Mucosa of gallbladder (tissue), 1 donor: ENCODE data around the gene HES2. TPM values are rescaled to one million over a fixed set of nuclear protein-coding genes. Genes with fewer than 3 reads are reported as not detected.
"Not testable (repeated sequence)": the region's sequence is repeated elsewhere in the genome, so short reads cannot be mapped to it uniquely, and the experiment has no call there.

Experiments used
- DNase-seq: peaks from one replicate; pipeline ENCODE4 v3.0.0-alpha.2; 2020; ENCODE audit warnings: low spot score
- total RNA-seq: library from RNA; stranded (reverse); gene quantifications from one replicate; pipeline ENCODE4 v1.2.1, GENCODE V29; 2021
- donor health status: DM: no; HTN: no; CAD: no.

HES2 gene
- total RNA-seq, 1 donor from 2014 or later, result 0.09 TPM

DNA sequence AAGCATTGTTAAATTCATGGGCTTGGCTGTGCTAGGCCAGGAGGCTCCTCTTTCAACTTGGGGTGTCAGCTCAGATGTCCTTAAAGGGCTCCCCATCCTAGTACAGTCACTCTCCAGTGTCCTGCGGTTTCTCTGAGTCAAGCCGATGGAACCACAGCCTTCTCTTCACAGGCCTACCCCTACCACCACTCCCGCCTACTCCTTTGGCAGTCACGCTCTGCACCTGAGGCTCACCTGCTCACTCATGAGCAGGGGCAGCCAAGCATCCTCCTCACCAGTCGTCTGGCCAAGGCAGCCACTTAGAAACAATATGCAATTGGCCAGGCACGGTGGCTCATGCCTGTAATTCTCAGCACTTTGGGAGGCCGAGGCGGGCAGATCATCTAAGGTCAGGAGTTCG, 29.7 kb downstream of the HES2 start:
- DNase-seq, result no peak

- DNase-seq, result no peak
Measured at GRCh38 chr1:6386371-6386949, 33.3 kb downstream of the HES2 start.

GRCh38 chr1:6385488-6386191, 34.1 kb downstream of the HES2 start:
- peak; percentile 41 for DNase-seq

DNA sequence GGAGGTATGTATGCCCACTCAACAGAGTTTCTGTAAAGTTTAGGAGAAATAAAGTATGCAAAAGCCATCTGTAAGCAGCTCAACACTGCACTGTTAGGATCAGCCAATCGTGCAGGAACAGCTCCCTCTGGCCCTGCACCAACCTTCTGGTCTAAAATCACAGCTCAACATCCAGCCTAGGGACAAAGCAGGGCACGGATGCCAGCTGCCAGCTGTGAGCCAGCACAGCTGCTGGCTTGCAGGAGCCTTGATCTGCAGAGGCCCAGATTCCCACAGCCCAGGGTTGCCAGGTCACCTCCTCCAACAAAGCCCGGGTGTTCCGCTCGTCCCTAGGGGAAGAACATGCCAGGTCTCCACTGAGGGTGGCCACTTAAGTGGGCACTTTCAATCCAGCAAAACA, 34.8 kb downstream of the HES2 start:
- DNase-seq, result no peak

DNA sequence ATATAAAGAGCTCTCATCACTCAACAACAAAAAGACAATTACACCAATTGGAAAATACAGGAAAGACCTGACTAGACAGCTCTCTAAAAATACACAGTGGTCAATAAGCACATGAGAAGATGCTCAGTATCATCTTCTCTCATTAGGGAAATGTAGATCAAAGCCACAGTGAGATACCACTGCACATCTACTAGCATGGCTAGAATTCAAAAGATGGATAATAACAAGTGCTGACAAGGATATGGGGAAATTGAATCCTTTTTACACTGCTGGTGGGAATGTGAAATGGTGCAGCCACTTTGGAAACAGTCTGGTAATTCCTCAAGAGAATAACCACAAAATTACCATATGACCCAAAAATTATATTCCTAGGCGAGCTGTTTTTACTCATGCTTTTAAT, 35.6 kb downstream of the HES2 start:
- DNase-seq, result no peak

GRCh38 chr1:6380037-6380436, 39.7 kb downstream of the HES2 start:
- DNase-seq, result no peak

- DNase-seq, result no peak
Measured at GRCh38 chr1:6378096-6378746, 41.5 kb downstream of the HES2 start.

DNA sequence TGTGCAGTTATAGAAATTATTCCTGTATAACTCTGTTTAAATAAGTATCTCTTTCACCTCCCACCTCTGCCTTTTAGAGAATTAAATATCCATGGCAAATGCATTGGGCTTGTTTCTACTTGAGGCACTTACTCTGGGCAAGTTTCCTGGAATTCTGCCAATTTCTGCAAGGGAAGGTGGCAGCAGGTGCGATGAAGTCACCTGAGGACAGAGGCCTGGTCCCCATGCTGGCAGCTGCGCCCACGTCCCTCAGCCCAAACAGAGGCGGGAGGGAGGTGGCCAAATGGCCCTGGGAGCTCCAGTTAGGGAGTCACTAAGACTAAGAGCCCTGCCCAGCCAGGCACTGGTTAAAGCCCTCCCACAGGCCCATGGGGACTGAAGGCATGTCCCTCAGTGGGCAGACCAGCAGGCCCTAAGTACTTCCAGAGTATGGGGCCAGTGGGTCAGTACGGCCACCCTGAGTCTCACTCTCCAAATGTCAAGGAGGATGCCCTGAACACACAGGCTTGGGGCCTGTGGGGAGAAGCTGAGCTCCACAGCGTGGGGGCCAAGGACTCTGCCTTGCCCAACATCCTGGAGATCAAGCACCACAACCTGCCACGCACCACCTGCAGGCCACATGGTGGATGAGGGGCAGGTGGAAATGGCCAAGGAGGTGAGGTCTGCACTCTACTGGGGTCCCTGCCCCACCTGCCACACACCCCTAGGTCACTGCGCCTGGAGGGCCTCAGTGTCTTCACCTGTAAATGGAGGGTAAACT, 45.6 kb downstream of the HES2 start:
- DNase-seq, result no peak

DNA sequence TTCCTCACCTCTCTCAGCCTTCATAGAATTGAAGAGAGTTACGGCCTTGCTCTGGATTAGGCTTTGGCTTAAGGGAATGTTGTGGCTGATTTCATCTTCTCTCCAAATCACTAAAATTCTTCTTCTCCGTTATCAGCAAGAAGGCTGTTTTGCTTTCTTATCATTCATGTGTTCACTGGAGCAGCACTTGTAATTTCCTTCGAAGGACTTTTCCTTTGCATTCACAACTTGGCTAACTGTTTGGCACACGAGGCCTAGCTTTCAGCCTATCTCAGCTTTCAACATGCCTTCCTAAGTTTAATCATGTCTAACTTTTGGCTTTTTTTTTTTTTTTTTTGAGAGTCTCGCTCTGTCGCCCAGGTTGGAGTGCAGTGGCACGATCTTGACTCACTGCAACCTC, 47.5 kb downstream of the HES2 start:
- DNase-seq, result not testable (repeated sequence)

DNA sequence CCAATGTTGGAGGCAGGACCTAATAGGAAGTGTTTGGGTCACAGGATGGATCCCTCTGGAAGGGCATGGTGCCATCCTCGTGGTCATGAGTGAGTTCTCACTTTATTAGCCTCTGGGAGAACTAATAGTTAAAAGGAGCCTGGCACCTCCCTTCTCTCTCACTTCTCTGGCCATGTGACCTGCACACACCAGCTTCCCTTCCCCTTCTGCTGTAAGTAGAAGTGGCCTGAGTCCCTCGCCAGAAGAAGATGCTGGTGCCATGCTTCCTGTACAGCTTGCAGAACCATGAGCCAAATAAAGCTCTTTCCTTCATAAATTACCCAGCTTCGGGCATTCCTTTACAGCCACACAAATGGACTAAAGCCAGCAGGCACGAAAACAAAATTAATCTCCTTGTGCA, 49.7 kb downstream of the HES2 start:
- no peak for DNase-seq

DNA sequence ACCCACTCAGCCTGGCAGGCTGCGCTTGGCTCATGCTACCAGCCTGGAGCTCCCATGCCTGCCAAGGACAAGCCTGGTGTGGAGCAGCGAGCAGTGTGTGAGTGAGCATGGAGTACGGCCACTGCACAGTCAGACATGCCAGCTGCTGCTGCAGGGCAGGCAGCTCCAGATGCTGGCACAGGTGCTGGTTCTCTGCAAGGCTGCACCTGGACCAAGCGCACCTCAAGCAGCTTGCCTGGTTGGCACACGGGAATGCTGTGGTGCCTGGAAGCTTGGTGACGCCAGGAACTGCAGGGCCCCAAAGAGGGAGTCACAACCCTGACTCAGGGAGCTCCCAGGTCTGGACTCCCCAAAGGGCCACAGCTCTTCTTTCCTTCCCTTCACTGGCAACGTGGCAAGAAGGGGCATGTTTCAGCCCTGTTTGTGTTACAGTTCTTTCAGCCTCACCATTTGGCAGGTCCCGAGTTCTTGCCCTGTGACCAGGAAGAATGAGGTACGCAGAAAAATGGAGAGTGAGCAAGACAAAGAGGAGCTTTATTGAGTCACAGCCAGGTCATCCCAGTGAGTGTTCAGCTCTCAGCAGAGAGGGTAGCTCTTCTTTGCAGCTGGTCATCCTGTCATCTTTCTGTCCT, 52.2 kb downstream of the HES2 start:
- DNase-seq, result no peak

GRCh38 chr1:6365047-6365446, 54.7 kb downstream of the HES2 start:
- DNase-seq, result no peak

- peak; percentile 66 for DNase-seq
Measured at GRCh38 chr1:6363085-6363884, 56.4 kb downstream of the HES2 start.

Other genes starting within 250 kb of the HES2 start
- gene CHD5, start 239.6 kb downstream of the HES2 start, total RNA-seq, result 0.23 TPM
- gene RPL22, start 220.3 kb downstream of the HES2 start, total RNA-seq, result 282 TPM
- gene RNF207, start 213.8 kb downstream of the HES2 start, total RNA-seq, result 26.6 TPM
- gene ICMT, start 184.0 kb downstream of the HES2 start, total RNA-seq, result 52.9 TPM
- gene HES3, start 175.7 kb downstream of the HES2 start, total RNA-seq, result not detected
- 14.8 TPM for gene GPR153, start 158.8 kb downstream of the HES2 start, total RNA-seq
- 21.4 TPM for gene ACOT7, start 26.2 kb downstream of the HES2 start, total RNA-seq
- 3.1 TPM for gene ESPN, start 4.9 kb upstream of the HES2 start, total RNA-seq
- gene TNFRSF25, start 46.3 kb upstream of the HES2 start, total RNA-seq, result 20.6 TPM
- 18.5 TPM for gene PLEKHG5, start 71.7 kb upstream of the HES2 start, total RNA-seq
- gene NOL9, start 134.6 kb upstream of the HES2 start, total RNA-seq, result 24.2 TPM
- gene TAS1R1, start 135.4 kb upstream of the HES2 start, total RNA-seq, result 0.49 TPM
- gene ZBTB48, start 160.1 kb upstream of the HES2 start, total RNA-seq, result 55.1 TPM
- 42.4 TPM for gene KLHL21, start 182.9 kb upstream of the HES2 start, total RNA-seq
- 15.1 TPM for gene PHF13, start 193.8 kb upstream of the HES2 start, total RNA-seq
- gene THAP3, start 204.9 kb upstream of the HES2 start, total RNA-seq, result 25.2 TPM